ENCODE measurements around the gene MAN1A1.

MAN1A1 gene

DNA sequence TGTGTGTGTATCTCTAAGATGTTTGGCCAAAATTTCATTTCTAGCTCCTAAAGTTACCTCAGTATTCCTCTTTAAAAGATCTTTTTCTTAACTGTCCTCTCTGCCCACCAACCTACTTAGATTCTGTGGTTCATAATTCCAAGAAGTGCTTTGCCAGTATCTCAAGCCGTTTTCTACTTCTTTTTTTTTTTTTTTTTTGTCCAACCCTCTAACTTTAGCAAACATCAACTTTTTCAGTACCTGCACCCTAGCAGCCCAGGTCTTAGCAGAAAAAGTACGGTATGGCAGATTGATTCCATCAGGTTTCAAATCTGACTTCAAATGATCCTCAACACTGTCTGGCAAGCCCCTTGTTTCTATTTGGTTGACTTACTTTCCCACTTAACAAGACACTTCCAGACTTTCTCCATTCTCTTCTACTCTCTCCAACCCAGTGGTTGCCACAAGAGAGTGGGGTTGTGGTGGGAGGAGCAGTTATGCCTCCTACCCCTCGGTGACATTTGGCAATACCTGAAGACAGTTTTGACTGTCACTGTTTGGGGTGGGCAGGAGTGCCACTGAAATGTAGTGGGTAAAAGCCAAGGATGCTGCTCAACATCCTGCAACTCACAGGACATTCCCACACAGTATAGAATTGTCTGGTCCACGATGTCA is 10.8 kb upstream of the MAN1A1 start (continued):
- TF ChIP-seq, protein P1, sequence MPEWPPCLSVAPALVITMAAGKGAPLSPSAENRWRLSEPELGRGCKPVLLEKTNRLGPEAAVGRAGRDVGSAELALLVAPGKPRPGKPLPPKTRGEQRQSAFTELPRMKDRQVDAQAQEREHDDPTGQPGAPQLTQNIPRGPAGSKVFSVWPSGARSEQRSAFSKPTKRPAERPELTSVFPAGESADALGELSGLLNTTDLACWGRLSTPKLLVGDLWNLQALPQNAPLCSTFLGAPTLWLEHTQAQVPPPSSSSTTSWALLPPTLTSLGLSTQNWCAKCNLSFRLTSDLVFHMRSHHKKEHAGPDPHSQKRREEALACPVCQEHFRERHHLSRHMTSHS (tag by site-specific recombination; IDR thresholded peaks at IDR 0.05), result no peak
- no peak for TF ChIP-seq ZNF394 (tag by site-specific recombination; IDR thresholded peaks at IDR 0.05; ENCODE audit: borderline replicate concordance)
- TF ChIP-seq HOXC10 (CRISPR knock-in tag; IDR thresholded peaks at IDR 0.05), result no peak
- TF ChIP-seq ZNF837 (tag by site-specific recombination; IDR thresholded peaks at IDR 0.05), result no peak
- TF ChIP-seq GLIS1 (tag by site-specific recombination; IDR thresholded peaks at IDR 0.05), result no peak
- TF ChIP-seq ZNF629 (tag by site-specific recombination; IDR thresholded peaks at IDR 0.05), result no peak
- no peak for TF ChIP-seq ZNF366 (tag by site-specific recombination; conservative IDR thresholded peaks at IDR 0.05)

- Histone ChIP-seq H3K27ac (ENCODE audit: extremely low read depth, low read depth, low read length) (no peak overlapping the region), H3K4me1 (ENCODE audit: control insufficient read depth, insufficient read depth, low read length) (no peaks in the 10 kb centered on the region), H3K4me3 (ENCODE audit: low read depth, low read length) (no peak overlapping the region), H3K9me3 (ENCODE audit: control insufficient read depth, insufficient read depth, low read depth, low read length) (no peaks in the 10 kb centered on the region), H3K36me3 (ENCODE audit: control insufficient read depth in 2 of 2, insufficient read depth in 1 of 2, low read length in 2 of 2) (no peaks in the 10 kb centered on the region)
- ChIA-PET CTCF (interaction anchor here (0.8 kb wide), 1 partner anchor 226 kb away, joined by 3 read pairs; no protein-coding TSS in a partner anchor), POLR2A (no interaction called here)
- TF ChIP-seq ZNF560 (tag by site-specific recombination; IDR thresholded peaks at IDR 0.05; ENCODE audit: borderline replicate concordance) (no peak), ZNF48 (tag by site-specific recombination; IDR thresholded peaks at IDR 0.05) (no peak), ZNF596 (tag by site-specific recombination; IDR thresholded peaks at IDR 0.05) (no peak)
- TF ChIP-seq, protein P2, sequence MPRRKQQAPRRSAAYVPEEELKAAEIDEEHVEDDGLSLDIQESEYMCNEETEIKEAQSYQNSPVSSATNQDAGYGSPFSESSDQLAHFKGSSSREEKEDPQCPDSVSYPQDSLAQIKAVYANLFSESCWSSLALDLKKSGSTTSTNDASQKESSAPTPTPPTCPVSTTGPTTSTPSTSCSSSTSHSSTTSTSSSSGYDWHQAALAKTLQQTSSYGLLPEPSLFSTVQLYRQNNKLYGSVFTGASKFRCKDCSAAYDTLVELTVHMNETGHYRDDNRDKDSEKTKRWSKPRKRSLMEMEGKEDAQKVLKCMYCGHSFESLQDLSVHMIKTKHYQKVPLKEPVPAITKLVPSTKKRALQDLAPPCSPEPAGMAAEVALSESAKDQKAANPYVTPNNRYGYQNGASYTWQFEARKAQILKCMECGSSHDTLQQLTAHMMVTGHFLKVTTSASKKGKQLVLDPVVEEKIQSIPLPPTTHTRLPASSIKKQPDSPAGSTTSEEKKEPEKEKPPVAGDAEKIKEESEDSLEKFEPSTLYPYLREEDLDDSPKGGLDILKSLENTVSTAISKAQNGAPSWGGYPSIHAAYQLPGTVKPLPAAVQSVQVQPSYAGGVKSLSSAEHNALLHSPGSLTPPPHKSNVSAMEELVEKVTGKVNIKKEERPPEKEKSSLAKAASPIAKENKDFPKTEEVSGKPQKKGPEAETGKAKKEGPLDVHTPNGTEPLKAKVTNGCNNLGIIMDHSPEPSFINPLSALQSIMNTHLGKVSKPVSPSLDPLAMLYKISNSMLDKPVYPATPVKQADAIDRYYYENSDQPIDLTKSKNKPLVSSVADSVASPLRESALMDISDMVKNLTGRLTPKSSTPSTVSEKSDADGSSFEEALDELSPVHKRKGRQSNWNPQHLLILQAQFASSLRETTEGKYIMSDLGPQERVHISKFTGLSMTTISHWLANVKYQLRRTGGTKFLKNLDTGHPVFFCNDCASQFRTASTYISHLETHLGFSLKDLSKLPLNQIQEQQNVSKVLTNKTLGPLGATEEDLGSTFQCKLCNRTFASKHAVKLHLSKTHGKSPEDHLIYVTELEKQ (tag by site-specific recombination; IDR thresholded peaks at IDR 0.05; ENCODE audit: borderline replicate concordance), result no peak
These were observed 6.3 kb upstream of the MAN1A1 start for GRCh38 chr6:119355890-119356289.

DNA sequence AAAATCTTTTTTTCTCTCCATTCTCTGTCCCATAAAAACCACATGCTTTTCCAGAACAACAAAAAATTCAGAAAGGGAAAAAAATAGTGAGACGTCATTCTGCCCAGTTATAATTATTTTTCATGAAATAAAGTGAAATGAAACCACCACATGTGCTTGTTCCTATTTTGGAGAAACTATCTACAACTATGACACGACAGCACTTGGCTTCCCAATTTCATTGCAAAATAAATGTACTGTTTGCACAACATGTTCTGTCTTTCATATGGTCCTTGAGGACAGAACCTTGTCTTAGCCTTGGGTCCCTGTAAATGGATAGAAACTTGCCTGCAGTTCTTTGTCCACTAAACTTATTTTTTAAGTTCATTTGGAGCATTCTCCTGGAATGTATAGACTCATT is 5.6 kb upstream of the MAN1A1 start:
- Histone ChIP-seq H3K4me3 (ENCODE audit: low read depth, low read length) (no peak overlapping the region), H3K9me3 (ENCODE audit: control insufficient read depth, insufficient read depth, low read depth, low read length) (no peaks in the 10 kb centered on the region), H3K27ac (ENCODE audit: extremely low read depth, low read depth, low read length) (no peak overlapping the region), H3K36me3 (ENCODE audit: control insufficient read depth in 2 of 2, insufficient read depth in 1 of 2, low read length in 2 of 2) (no peaks in the 10 kb centered on the region), H3K4me1 (ENCODE audit: control insufficient read depth, insufficient read depth, low read length) (no peaks in the 10 kb centered on the region)
- POLR2A ChIA-PET, result no interaction called here
- TF ChIP-seq ZSCAN5A (tag by site-specific recombination; IDR thresholded peaks at IDR 0.05) (no peak), ZNF140 (tag by site-specific recombination; IDR thresholded peaks at IDR 0.05) (no peak), SETDB1 (IDR thresholded peaks at IDR 0.05; ENCODE audit: insufficient read length, low read length) (no peak), SP2 (tag by site-specific recombination; IDR thresholded peaks at IDR 0.05) (no peak), ZNF174 (tag by site-specific recombination; IDR thresholded peaks at IDR 0.05) (no peak), ZBTB7A (tag by site-specific recombination; IDR thresholded peaks at IDR 0.05; ENCODE audit: low read depth) (no peak), ZNF184 (tag by site-specific recombination; IDR thresholded peaks at IDR 0.05) (no peak), ZNF645 (tag by site-specific recombination; IDR thresholded peaks at IDR 0.05) (no peak), ZFP3 (tag by site-specific recombination; IDR thresholded peaks at IDR 0.05; ENCODE audit: low read depth) (no peak), ZNF114 (tag by site-specific recombination; IDR thresholded peaks at IDR 0.05) (no peak), TCF7L2 (IDR thresholded peaks at IDR 0.05; ENCODE audit: borderline replicate concordance, low read depth, low read length) (no peak), ZNF600 (tag by site-specific recombination; IDR thresholded peaks at IDR 0.05) (no peak), YY1 (tag by site-specific recombination; IDR thresholded peaks at IDR 0.05) (no peak), ZBTB8A (tag by site-specific recombination; IDR thresholded peaks at IDR 0.05) (no peak), ZFHX2 (tag by site-specific recombination; conservative IDR thresholded peaks at IDR 0.05) (no peak), ZNF701 (tag by site-specific recombination; IDR thresholded peaks at IDR 0.05) (no peak), HOXC10 (CRISPR knock-in tag; IDR thresholded peaks at IDR 0.05) (no peak)
- CTCF ChIA-PET, result no interaction called here

Measured in HEK293 (cell line).